Thyroid gland (tissue), 4 donors: ENCODE measurements around the gene USP26.

Experiments
- POLR2A ChIP-seq, 2 donors: fragments of 450-650 bp; IDR thresholded peaks; one replicate each; pipeline ENCODE4 v1.6.1; 2017; ENCODE audit warnings: antibody characterized with exemption in 2 of 2, mild to moderate bottlenecking in 2 of 2, moderate library complexity in 1 of 2
- TF ChIP-seq, protein P1 (sequence below), 6 experiments: fragments of 200-600 bp in 3 of 6; fragments of 450-650 bp in 3 of 6; sonication (generic) in 3 of 6; IDR thresholded peaks; one replicate each; pipeline ENCODE4 v1.5.1; 2016 to 2019; ENCODE audit warnings: antibody characterized with exemption in 6 of 6, mild to moderate bottlenecking in 2 of 6, inconsistent platforms in 1 of 6, moderate library complexity in 1 of 6

DNA sequence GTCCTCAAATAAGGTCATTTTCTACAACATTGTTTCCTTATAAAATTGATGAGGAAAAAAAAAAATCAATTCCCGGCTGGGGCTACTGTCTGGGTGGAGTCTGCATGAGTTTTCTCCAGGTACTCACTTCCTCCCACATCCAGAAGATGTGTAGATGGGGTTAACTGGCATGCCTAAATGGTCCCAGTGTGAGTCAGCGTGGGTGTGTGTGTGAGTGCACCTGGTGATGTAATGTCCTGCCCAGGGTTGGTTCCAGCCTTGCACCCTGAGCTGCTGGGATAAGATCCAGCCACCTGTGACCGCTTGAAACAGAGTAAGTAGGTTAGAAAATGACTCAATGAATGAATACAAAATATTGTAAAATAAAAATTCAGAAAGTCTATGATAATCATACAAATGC is 11.1 kb downstream of the USP26 start:
- TF ChIP-seq, protein P1, sequence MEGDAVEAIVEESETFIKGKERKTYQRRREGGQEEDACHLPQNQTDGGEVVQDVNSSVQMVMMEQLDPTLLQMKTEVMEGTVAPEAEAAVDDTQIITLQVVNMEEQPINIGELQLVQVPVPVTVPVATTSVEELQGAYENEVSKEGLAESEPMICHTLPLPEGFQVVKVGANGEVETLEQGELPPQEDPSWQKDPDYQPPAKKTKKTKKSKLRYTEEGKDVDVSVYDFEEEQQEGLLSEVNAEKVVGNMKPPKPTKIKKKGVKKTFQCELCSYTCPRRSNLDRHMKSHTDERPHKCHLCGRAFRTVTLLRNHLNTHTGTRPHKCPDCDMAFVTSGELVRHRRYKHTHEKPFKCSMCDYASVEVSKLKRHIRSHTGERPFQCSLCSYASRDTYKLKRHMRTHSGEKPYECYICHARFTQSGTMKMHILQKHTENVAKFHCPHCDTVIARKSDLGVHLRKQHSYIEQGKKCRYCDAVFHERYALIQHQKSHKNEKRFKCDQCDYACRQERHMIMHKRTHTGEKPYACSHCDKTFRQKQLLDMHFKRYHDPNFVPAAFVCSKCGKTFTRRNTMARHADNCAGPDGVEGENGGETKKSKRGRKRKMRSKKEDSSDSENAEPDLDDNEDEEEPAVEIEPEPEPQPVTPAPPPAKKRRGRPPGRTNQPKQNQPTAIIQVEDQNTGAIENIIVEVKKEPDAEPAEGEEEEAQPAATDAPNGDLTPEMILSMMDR (IDR thresholded peaks at IDR 0.05), result no peak
- TF ChIP-seq POLR2A (IDR thresholded peaks at IDR 0.05), result no peak
